NCI-H2196 treated with DMSO at 0.1 percent for 48 hours (cell line): ENCODE data around the gene TCTN1.
"Not testable (repeated sequence)": the region's sequence is repeated elsewhere in the genome, so short reads cannot be mapped to it uniquely, and the experiment has no call there.

Source experiments
- DNase-seq: peaks from one replicate; lab custom pipeline; 2025; ENCODE audit not compliant: unreplicated experiment; lab: John Stamatoyannopoulos, UW

The TCTN1 gene

GRCh38 chr12:110613771-110614684 lies at the start of gene TCTN1:
TSS of gene TCTN1 (plus strand) at chr12:110614129. CDS start at chr12:110614183, 54 bp downstream.
- peak; percentile 95 for DNase-seq

DNA sequence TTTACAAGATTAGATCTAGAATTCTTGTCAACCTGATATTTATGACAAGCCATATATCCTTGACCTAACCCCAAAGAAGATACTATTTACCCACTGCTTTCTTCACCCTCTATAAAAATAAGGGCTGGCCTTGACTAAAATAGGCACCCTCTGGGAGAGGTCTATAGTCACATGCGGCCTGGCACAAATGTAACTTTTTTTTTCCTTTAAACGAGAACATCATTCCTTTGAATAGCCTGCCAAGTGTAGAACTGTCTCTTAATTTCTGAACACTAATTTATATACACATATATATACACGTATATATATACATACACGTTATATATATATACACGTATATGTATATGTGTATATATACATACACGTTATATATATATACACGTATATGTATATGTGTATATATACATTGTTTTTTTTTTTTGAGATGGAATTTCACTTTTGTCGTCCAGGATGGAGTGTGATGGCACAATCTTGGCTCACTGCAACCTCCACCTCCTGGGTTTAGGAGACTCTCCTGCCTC lies 49.4 kb upstream of the TCTN1 start:
- DNase-seq = no peak

DNA sequence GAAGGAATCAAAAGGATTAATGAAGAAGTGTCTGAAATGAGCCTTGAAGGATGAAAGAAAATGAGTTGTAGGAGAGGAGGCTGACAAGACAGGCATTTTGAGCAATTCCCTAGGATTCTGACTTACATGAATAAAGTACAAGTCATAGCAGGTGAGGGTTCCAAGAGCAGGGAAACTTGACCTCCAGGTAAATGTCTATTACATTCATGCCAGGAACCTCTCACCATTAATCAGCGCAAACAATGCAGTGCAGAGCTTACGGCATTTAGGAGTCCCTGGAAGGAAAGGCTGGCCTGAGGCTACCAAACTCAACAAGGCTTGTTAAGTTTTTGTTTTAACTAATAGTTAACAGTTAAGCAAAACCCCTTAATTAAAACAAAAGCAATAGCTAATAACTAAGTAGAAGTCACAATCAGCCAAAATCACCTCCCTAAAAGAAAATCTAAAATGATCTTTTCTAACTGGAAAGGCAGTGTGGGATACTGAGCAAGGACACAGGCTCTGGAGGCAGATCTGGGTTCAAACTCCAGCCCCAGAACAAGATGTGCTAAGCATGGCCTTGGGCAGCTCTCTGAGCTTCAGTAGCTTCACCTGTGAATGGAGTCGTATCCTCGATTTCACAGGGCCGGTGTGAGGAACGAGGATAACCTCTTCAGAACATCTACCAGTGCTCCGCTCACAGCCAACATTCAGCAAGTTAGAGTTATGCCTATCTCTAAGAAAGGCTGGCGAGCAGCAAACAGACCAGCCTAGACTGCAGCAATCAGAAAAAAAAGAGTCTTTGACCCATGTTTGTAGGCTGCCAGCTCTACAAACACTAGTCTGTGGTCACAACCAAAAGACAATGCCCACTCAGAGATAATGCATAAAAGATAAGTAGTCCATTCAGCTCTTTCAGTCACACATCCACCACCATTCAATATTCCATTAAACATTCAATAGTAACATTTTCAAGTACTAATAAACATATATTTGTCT lies 47.7 kb upstream of the TCTN1 start:
- DNase-seq = no peak

DNA sequence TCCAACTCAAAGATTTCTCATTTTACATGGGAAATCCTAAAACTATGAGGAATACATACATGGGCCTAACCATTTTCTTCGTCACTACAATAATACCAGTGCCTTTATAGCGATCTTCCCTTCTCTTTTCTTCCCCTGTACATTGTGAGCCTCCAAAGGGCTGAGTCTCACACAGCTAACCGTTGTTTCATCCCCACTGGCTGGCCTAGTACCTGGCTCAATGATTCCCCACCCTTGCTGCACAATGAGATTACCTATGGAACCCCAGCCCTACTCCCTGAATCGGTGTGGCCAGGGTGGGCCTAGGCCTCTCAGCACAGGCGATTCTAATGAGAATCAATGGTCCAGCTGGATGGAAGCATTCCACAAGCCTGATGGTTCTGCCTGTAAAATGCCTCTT lies 46.9 kb upstream of the TCTN1 start:
- DNase-seq = no peak

DNA sequence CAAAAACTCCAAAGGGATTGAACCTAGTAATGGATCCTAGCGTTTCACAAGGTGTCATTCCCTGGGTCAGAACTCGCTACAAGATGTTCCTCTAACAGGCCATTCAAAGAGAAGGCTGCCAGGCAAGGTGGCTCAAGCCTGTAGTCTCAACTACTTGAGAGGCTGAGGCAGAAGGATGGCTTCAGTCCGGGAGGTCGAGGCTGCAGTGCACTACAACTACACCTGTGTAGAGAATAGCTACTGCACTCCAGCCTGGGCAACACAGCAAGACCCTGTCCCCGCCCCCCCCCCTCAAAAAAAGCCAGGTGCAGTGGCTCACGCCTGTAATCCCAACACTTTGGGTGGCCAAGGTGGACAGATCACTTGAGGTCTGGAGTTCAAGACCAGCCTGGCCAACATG lies 45.2 kb upstream of the TCTN1 start:
- no peak for DNase-seq

DNA sequence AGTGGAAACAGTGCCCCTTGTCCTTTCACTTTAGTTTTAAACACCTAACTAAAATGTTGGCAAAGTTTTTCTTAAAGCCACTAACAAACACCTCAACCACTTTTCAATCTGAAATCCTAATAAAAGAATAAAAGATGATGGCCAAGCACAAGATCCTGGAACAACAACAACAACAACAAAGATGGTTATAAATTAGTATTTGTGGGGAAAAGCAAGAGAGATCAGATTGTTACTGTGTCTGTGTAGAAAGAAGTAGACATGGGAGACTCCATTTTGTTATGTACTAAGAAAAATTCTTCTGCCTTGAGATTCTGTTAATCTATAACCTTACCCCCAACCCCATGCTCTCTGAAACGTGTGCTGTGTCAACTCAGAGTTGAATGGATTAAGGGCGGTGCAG lies 44.1 kb upstream of the TCTN1 start:
- not testable (repeated sequence) for DNase-seq

GRCh38 chr12:110570798-110571197 lies 43.1 kb upstream of the TCTN1 start:
- not testable (repeated sequence) for DNase-seq

DNA sequence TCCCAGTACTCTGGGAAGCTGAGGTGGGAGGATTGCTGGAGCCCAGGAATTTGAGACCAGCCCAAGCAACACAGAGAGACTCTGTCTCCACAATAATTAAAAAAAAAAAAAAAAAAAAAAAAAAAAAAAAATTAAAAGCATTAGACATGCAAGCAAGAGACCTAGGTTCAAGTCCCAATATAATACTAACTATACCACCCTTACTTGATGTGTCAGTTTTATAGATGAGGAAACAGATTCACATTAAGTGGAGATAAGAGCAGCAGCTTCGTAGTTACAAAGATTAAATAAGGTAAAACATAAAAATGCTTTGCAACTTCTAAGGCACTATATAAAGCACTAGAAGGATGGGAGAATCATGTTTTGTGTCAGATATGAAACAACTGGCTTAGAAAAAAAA lies 39.9 kb upstream of the TCTN1 start:
- no peak for DNase-seq

- not testable (repeated sequence) for DNase-seq
Measured at GRCh38 chr12:110574717-110575230, 39.2 kb upstream of the TCTN1 start.

- DNase-seq = no peak
Measured at GRCh38 chr12:110575326-110575725, 38.6 kb upstream of the TCTN1 start.

DNA sequence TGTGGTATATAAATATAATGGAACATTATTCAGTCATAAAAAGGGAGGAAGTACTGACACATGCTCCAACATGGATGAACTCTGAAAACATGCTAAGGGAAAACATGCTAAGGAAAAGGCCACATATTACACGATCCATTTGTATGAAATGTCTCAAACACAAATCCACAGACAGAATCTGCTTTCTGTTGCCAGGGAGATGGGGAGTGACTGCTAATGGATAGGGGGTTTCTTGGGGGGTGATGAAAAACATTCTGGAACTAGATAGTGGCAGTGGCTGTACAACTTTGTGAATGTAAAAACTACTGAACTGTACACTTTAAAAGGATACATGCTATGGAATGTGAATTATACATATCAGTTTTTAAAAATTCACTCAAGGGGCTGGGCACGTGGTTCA lies 37.4 kb upstream of the TCTN1 start:
- no peak for DNase-seq

DNA sequence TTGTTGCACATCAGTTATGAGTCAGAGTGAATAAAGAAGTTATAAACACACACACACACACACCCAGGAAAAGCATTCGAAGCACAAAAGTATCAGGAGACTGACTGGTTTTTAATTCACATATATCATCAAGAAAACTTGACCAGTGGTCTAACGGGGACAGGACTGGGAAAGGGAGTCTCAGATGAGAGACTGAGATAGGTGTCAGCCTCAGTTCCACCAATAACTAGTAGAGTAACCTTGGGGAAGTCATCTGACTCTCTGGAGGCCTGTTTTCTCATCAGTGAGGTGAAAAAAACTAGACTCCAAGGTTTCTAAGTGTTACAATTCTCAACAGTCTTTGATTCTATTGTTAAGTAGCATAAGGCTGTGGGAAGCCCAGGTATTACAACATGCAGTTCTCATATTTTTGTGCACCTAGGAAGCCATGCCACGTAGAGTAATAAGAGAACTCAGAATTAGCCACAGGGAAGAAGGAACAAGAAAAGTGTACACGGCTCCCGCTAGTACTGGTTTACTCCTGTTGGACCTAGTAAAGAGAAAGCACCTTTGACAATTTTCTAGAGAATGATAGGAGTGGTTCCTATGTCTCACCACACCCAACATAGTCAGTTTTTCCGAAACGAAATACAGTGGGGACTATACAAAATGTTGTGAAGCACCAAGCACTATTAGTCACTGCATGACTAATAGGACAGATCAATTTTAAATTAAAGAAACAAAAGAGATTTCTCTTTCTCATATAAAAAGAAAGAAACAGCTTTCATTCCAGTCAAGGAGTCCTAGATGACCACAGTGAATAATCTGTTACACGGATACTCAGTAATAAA lies 35.9 kb upstream of the TCTN1 start:
- DNase-seq = no peak

DNA sequence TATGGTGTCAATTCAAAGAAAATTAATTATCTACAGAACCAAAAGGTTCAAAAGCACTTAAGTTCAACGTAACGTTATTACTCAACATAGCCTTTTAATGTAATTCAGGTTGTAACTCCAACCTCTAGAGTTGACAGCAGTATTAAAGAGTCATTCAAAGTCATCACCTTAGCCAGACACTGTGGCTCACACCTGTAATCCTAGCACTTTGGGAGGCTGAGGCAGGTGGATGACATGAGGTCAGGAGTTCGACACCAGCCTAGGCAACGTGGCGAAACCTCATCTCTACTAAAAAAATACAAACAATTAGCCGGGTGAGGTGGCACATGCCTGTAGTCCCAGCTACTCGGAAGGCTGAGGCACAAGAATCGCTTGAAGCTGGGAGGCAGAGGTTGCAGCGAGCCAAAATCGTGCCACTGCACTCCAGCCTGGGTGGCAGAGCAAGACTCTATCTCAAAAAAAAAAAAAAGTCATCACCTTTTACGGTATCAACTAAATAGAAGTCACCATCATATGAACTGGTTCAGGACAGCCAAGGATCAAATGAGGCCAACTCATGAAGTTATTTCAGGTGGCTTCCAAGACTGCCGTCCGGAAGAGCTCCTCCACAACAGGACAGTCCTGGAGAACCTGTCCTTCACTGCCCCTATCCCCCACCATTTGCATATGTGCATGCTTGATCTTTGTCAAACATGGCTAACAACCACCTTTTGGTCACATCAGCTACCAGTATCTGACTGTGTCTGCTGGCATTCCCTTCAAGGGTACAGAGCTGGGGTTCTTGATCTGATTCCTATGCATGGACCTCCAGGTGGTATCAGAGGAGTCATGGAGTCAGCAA lies 35.0 kb upstream of the TCTN1 start:
- no peak for DNase-seq

DNA sequence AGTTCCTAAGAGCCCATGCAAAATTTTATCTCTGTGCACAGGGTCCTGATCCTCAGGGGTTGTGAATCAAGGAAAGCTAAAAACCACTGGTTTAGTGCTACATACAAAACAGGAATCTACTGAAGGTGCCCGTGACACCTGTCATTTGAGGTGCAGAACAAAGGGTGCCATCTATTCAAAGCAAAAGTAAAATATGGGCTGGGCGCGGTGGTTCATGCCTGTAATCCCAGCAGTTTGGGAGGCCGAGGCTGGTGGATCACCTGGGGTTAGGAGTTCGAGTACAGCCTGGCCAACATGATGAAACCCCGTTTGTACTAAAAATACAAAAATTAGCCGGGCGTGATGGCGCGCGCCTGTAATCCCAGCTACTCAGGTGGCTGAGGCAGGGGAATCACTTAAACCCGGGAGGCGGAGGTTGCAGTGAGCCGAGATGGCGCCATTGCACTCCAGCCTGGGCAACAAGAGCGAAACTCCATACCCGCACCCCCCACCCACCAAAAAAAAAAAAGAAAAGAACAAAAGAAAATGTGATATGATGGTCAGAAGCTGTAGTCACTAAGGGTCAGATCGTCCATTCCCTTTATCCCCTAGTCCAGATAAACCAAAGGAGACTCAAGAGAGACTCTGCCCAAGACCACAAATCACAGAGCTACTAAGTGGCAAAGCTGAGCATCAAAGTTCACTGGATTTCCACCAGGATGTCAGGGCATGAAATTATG lies 34.2 kb upstream of the TCTN1 start:
- DNase-seq = no peak

- no peak for DNase-seq
Measured at GRCh38 chr12:110581931-110582275, 32.0 kb upstream of the TCTN1 start.

DNA sequence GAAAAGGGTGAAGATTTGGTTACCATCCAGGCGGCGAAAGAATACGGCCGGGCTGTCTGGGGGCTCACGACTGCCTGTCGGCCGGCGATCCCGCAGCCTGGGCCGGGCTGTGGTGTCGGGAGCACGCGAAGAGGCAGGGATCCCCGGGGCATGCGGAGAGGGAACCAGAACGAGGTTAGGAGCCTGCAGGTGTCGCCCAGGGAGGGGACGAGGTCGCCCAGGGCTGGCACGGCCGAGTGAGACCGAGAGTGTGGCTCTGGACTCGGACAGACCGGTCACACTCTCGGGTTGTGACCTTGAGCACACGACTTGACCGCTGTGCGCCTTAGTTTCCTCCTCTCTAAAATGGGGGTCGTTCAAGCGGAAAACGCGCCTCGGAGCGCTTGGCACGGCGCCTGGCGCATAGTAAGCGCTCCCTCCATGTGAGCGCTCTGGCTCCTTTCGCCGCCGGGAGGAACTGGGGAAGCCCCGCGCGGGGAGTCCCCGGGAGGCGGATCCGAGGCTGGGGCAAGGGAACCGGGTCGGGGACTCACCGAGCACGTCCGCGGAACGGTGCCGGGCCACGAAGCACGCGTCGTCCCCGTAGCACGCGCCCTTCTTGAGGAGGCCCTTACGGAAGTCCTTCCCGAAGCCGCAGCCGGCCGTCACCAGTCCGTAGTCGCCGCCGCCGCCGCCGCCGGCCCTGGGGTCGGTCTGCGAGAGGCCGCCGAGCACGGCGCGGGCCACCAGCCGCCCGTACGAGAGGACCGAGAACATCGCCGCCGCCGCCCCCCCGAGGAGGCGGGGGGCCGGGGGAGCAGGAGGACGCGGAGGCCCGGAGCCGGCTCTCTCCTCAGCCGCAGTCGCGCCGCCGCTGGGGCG lies 31.4 kb upstream of the TCTN1 start:
- no peak for DNase-seq

GRCh38 chr12:110583137-110584059 lies 30.5 kb upstream of the TCTN1 start, which contains the start of gene PPTC7:
TSS of gene PPTC7 (minus strand) at chr12:110583318. CDS start at chr12:110583031, 287 bp downstream.
- DNase-seq = peak; percentile 91
